GM21717 (cell line): ENCODE data around the gene CPED1.
"Not testable (repeated sequence)": the region's sequence is repeated elsewhere in the genome, so short reads cannot be mapped to it uniquely, and the experiment has no call there.

Experiments
- ATAC-seq: cut with Tn5 transposase; IDR thresholded peaks from one replicate; pipeline ENCODE4 v1.9.1; 2021; ENCODE audit warnings: mild to moderate bottlenecking, moderate library complexity; ENCODE audit not compliant: unreplicated experiment

Gene CPED1

GRCh38 chr7:120979765-120980499, 8.6 kb upstream of the CPED1 start:
- ATAC-seq, result no peak

GRCh38 chr7:120981117-120981516, 7.4 kb upstream of the CPED1 start:
- ATAC-seq, result no peak

- no peak for ATAC-seq
These were observed 6.5 kb upstream of the CPED1 start for GRCh38 chr7:120981888-120982615.

- not testable (repeated sequence) for ATAC-seq
These were observed 4.9 kb upstream of the CPED1 start for GRCh38 chr7:120983592-120983991.

- no peak for ATAC-seq
These were observed 4.1 kb upstream of the CPED1 start for GRCh38 chr7:120984406-120984805.

- no peak for ATAC-seq
These were observed 3.3 kb upstream of the CPED1 start for GRCh38 chr7:120985130-120985758.

GRCh38 chr7:120985839-120986238, 2.7 kb upstream of the CPED1 start:
- no peak for ATAC-seq

- ATAC-seq, result no peak
These were observed 1.9 kb upstream of the CPED1 start for GRCh38 chr7:120986650-120987049.

GRCh38 chr7:120987280-120987679, 1.2 kb upstream of the CPED1 start:
- ATAC-seq, result no peak

- peak; percentile 92 for ATAC-seq
These were observed 574 bp upstream of the CPED1 start for GRCh38 chr7:120987683-120988590.

- no peak for ATAC-seq
These were observed 1.0 kb downstream of the CPED1 start for GRCh38 chr7:120989257-120990220.

GRCh38 chr7:120990468-120991118, 2.1 kb downstream of the CPED1 start:
- peak; percentile 10 for ATAC-seq

GRCh38 chr7:120991161-120991560, 2.6 kb downstream of the CPED1 start:
- ATAC-seq, result peak; percentile 43

- no peak for ATAC-seq
These were observed 3.1 kb downstream of the CPED1 start for GRCh38 chr7:120991581-120991980.

- no peak for ATAC-seq
These were observed 3.9 kb downstream of the CPED1 start for GRCh38 chr7:120992272-120992964.

- ATAC-seq, result no peak
These were observed 4.5 kb downstream of the CPED1 start for GRCh38 chr7:120992965-120993494.

GRCh38 chr7:120993553-120994191, 5.2 kb downstream of the CPED1 start:
- no peak for ATAC-seq
